Activated naive CD8-positive, alpha-beta T cell treated with anti-CD3 and anti-CD28 coated beads, Interleukin-2, amount 10 ng/mL, durations not matched to agents 7 days and 5 days (primary cell): ENCODE results near the gene TSPAN4. TPM values are rescaled to one million over a fixed set of nuclear protein-coding genes. Genes with fewer than 3 reads are reported as not detected.
A peak's percentile ranks its signal among the peaks of the same experiment; 100 is the strongest.

Experiments used
- ATAC-seq: fragments of 150-1000 bp; cut with Tn5 transposase; one replicate; pipeline ENCODE4 v1.10.0; 2021; ENCODE audit warnings: low read depth, moderate library complexity
- POLR2A ChIA-PET: fragments of 350-600 bp; sonication (Branson Sonifier 250); formaldehyde crosslinking; loops from one replicate; lab custom pipeline; 2021; ENCODE audit warnings: antibody characterized with exemption; lab: Charles Lee
- DNase-seq: peaks from one replicate; pipeline ENCODE4 v3.0.0; 2021
- H3K27ac Mint-ChIP-seq: one replicate; pipeline ENCODE4 v1.8.0; 2022; ENCODE audit warnings: mild to moderate bottlenecking, mixed read lengths
- H3K27me3 Mint-ChIP-seq: one replicate; pipeline ENCODE4 v1.8.0; 2022; ENCODE audit warnings: mild to moderate bottlenecking, moderate library complexity, mixed read lengths
- H3K36me3 Mint-ChIP-seq: one replicate; pipeline ENCODE4 v1.8.0; 2021; ENCODE audit warnings: mild to moderate bottlenecking, mixed read lengths
- H3K4me1 Mint-ChIP-seq: one replicate; pipeline ENCODE4 v1.8.0; 2021; ENCODE audit warnings: mixed read lengths
- H3K4me3 Mint-ChIP-seq: one replicate; pipeline ENCODE4 v1.8.0; 2022; ENCODE audit warnings: mild to moderate bottlenecking, moderate library complexity, mixed read lengths
- H3K9me3 Mint-ChIP-seq: one replicate; pipeline ENCODE4 v1.8.0; 2021; ENCODE audit warnings: mixed read lengths
- total RNA-seq, 2 experiments: library from RNA; stranded (reverse); gene quantifications; one replicate each; pipeline ENCODE4 v1.2.3, GENCODE V29; 2021

TSPAN4 gene
- total RNA-seq, 2 experiments from 2014 or later = 19.0 to 20.3 TPM

- H3K27ac Mint-ChIP-seq = peak overlapping the region; percentile 54
- H3K27me3 Mint-ChIP-seq = no peaks in the 10 kb centered on the region
- peaks cover 2% of the 10 kb centered on the region for H3K36me3 Mint-ChIP-seq
- POLR2A ChIA-PET = interaction anchor here (0.8 kb wide), 1 partner anchor 14 kb away, joined by 4 read pairs; no protein-coding TSS in a partner anchor
- ATAC-seq (no peak), DNase-seq (no peak)
- peaks cover 14% of the 10 kb centered on the region for H3K4me1 Mint-ChIP-seq
- H3K4me3 Mint-ChIP-seq = peak overlapping the region; percentile 95
- no peaks in the 10 kb centered on the region for H3K9me3 Mint-ChIP-seq
Observed at GRCh38 chr11:909406-909805, 66.8 kb downstream of the TSPAN4 start.

DNA sequence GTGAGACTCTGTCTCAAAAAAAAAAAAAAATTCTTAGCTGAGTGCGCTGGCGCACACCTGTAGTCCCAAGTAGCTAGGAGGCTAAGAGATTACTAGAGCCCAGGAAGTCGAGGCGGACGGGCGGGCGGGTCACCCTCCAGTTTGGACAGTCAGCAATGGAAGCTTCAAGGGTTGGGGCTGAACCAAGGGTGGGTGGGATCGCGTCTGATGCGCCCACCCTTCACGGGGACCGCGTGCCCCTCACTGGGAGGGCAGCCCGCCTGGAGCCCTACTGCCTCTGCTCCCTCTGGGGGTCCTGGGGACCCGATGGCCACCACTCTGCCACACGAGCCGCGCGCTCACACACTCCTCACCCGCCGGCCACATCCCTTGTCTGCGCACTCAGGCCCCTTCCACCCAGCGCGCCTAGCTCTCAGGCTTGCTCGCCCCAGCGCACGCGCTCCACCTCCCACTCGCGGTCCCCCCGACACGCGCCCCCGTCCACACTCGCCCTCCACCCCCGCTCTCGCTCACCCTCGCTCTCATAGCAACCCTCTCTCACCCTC, 67.5 kb downstream of the TSPAN4 start:
- H3K36me3 Mint-ChIP-seq = peaks cover 2% of the 10 kb centered on the region
- peak overlapping the region; percentile 85 for H3K27ac Mint-ChIP-seq
- POLR2A ChIA-PET = interaction anchor here (0.8 to 2.0 kb wide), 6 partner anchors 9 to 91 kb away, joined by 4 to 10 read pairs (median 5); partner anchors contain the start of genes AP2A2, PNPLA2, POLR2L and TSPAN4

DNA sequence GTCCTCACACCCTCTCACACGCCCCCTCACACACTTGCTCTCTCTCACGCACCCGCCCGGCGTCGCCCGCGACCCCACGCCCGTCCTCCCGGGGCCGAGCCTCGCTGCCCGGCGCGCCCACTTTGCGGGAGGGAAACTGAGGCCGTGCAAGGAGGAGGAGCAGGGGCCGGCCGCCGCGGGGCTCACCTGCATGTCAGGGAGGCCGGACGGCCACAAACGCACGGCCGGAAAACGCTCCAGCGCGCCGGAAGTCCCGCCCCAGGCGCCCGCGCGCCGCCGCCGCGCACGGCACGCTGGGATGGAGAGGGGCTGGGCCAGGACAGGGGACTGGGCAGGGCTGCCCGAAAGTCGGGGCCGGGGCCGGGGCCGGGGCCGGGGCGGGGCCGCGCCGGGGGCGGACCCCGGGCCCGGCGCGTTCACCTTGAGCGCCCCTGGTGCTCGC, 68.0 kb downstream of the TSPAN4 start, which contains the start of gene CHID1:
TSS of gene CHID1 (minus strand) at position 222 of the 442 bp plus-strand sequence. CDS start 5,994 bp downstream, outside the sequence.
- ATAC-seq (peak; percentile 92), DNase-seq (peak; percentile 91)
- peak within 1 kb of the TSS; percentile 90 for H3K27ac Mint-ChIP-seq
- no peaks in the 10 kb centered on the region for H3K27me3 Mint-ChIP-seq
- POLR2A ChIA-PET = interaction anchor here (1.1 to 2.0 kb wide), 5 partner anchors 9 to 91 kb away, joined by 4 to 10 read pairs (median 5); partner anchors contain the start of genes AP2A2, PNPLA2, POLR2L and TSPAN4
- peaks cover 14% of the 10 kb centered on the region for H3K4me1 Mint-ChIP-seq
- no peaks in the 10 kb centered on the region for H3K9me3 Mint-ChIP-seq
- H3K4me3 Mint-ChIP-seq = peak within 1 kb of the TSS; percentile 95
- peaks cover 1% of the 10 kb centered on the region for H3K36me3 Mint-ChIP-seq

More for the DNA sequence above, 67.5 kb downstream of the TSPAN4 start:
- peak overlapping the region; percentile 95 for H3K4me3 Mint-ChIP-seq
- ATAC-seq (peak; percentile 34), DNase-seq (no peak)
- peaks cover 14% of the 10 kb centered on the region for H3K4me1 Mint-ChIP-seq
- no peaks in the 10 kb centered on the region for H3K9me3 Mint-ChIP-seq
- H3K27me3 Mint-ChIP-seq = no peaks in the 10 kb centered on the region

GRCh38 chr11:911031-911889, 68.6 kb downstream of the TSPAN4 start:
- Mint-ChIP-seq H3K27me3 (no peaks in the 10 kb centered on the region), H3K4me1 (peaks cover 14% of the 10 kb centered on the region), H3K36me3 (no peaks in the 10 kb centered on the region), H3K9me3 (no peaks in the 10 kb centered on the region), H3K27ac (peak overlapping the region; percentile 90), H3K4me3 (peak overlapping the region; percentile 86)
- POLR2A ChIA-PET = interaction anchor here (0.6 to 2.0 kb wide), 6 partner anchors 8 to 92 kb away, joined by 4 to 10 read pairs (median 5); partner anchors contain the start of genes AP2A2, PNPLA2, POLR2L and TSPAN4
- DNase-seq (no peak), ATAC-seq (peak; percentile 37)

DNA sequence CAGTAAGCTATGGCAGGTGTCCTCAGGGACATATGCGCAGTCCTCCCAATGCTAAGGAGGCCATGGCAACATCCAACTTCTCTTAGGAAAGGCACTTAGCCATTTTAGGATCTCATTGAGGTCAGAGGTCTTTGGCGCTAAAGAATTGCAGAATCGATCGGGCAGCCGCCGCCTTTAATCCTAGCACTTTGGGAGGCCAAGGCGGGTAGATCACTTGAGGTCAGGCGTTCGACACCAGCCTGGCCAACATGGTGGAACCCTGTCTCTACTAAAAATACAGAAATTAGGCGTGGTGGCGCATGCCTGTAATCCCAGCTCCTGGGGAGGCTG, 69.2 kb downstream of the TSPAN4 start:
- no peaks in the 10 kb centered on the region for H3K27me3 Mint-ChIP-seq
- DNase-seq = no peak
- H3K27ac Mint-ChIP-seq = peak overlapping the region; percentile 90
- H3K4me1 Mint-ChIP-seq = peaks cover 14% of the 10 kb centered on the region
- peak overlapping the region; percentile 86 for H3K4me3 Mint-ChIP-seq
- no peaks in the 10 kb centered on the region for H3K9me3 Mint-ChIP-seq
- POLR2A ChIA-PET = interaction anchor here (0.6 to 2.0 kb wide), 2 partner anchors 13 to 16 kb away, joined by 4 to 10 read pairs; partner anchors contain the start of gene AP2A2
- no peak for ATAC-seq
- no peaks in the 10 kb centered on the region for H3K36me3 Mint-ChIP-seq

DNA sequence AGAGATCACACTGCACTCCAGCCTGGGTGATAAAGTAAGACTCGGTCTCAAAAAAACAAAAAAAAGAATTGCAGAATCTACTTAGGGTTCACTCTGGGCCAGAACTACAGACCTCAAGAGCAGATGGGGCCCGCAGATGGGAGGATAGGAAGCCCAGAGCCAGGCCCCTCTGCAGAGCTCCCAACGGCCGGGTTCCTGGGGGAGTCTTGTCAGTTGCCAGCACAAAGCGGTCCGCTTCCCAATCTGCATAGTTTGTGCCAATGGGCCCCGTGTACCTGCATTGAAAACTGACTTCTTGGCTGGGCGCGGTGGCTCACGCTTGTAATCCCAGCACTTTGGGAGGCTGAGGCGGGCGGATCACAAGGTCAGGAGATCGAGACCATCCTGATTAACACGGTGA, 69.6 kb downstream of the TSPAN4 start:
- Mint-ChIP-seq H3K4me3 (no peak overlapping the region), H3K4me1 (peaks cover 14% of the 10 kb centered on the region), H3K27me3 (no peaks in the 10 kb centered on the region), H3K9me3 (no peaks in the 10 kb centered on the region), H3K27ac (no peak overlapping the region), H3K36me3 (no peaks in the 10 kb centered on the region)
- no peak for ATAC-seq
- no peak for DNase-seq
- POLR2A ChIA-PET = interaction anchor here (0.6 kb wide), 1 partner anchor 15 kb away, joined by 4 read pairs; no protein-coding TSS in a partner anchor

GRCh38 chr11:913043-913442, 70.4 kb downstream of the TSPAN4 start:
- Mint-ChIP-seq H3K36me3 (no peaks in the 10 kb centered on the region), H3K4me3 (no peak overlapping the region), H3K9me3 (no peaks in the 10 kb centered on the region), H3K27me3 (no peaks in the 10 kb centered on the region), H3K27ac (no peak overlapping the region), H3K4me1 (peaks cover 14% of the 10 kb centered on the region)
- no peak for DNase-seq
- ATAC-seq = no peak
- POLR2A ChIA-PET = no interaction called here

- Mint-ChIP-seq H3K27ac (no peak overlapping the region), H3K4me3 (no peak overlapping the region), H3K9me3 (no peaks in the 10 kb centered on the region), H3K27me3 (no peaks in the 10 kb centered on the region), H3K4me1 (peaks cover 12% of the 10 kb centered on the region), H3K36me3 (no peaks in the 10 kb centered on the region)
- POLR2A ChIA-PET = no interaction called here
- ATAC-seq = no peak
- DNase-seq = no peak
Observed at GRCh38 chr11:914204-914603, 71.6 kb downstream of the TSPAN4 start.

GRCh38 chr11:914747-915501, 72.3 kb downstream of the TSPAN4 start:
- DNase-seq (no peak), ATAC-seq (no peak)
- no peak overlapping the region for H3K27ac Mint-ChIP-seq
- POLR2A ChIA-PET = no interaction called here
- H3K36me3 Mint-ChIP-seq = no peaks in the 10 kb centered on the region
- H3K4me1 Mint-ChIP-seq = peaks cover 7% of the 10 kb centered on the region
- no peak overlapping the region for H3K4me3 Mint-ChIP-seq
- H3K9me3 Mint-ChIP-seq = no peaks in the 10 kb centered on the region
- no peaks in the 10 kb centered on the region for H3K27me3 Mint-ChIP-seq

Other genes starting within 250 kb of the TSPAN4 start
- 100 to 1,000 TPM; 160 to 165 TPM for gene IRF7, start 226.9 kb upstream of the TSPAN4 start, total RNA-seq
- not detected for gene CDHR5, start 217.9 kb upstream of the TSPAN4 start, total RNA-seq
- not detected for gene SCT, start 215.7 kb upstream of the TSPAN4 start, total RNA-seq
- under 1 TPM; 0.51 to 0.72 TPM for gene DRD4, start 205.6 kb upstream of the TSPAN4 start, total RNA-seq
- gene DEAF1, start 147.6 kb upstream of the TSPAN4 start, total RNA-seq = 10 to 100 TPM; 33.1 to 36.0 TPM
- gene TMEM80, start 147.0 kb upstream of the TSPAN4 start, total RNA-seq = 10 to 100 TPM; 38.9 to 39.7 TPM
- 10 to 100 TPM; 19.0 to 24.5 TPM for gene EPS8L2, start 136.6 kb upstream of the TSPAN4 start, total RNA-seq
- 100 to 1,000 TPM; 199 to 206 TPM for gene TALDO1, start 95.4 kb upstream of the TSPAN4 start, total RNA-seq
- gene GATD1, start 65.4 kb upstream of the TSPAN4 start, total RNA-seq = 10 to 100 TPM; 59.8 to 62.4 TPM
- under 1 TPM in 1 of 2 experiments, not detected in 1; 0.37 TPM for gene CEND1, start 52.8 kb upstream of the TSPAN4 start, total RNA-seq
- 10 to 100 TPM; 35.1 to 35.8 TPM for gene SLC25A22, start 44.6 kb upstream of the TSPAN4 start, total RNA-seq
- 10 to 100 TPM; 53.4 to 53.6 TPM for gene PIDD1, start 37.6 kb upstream of the TSPAN4 start, total RNA-seq
- gene RPLP2, start 32.9 kb upstream of the TSPAN4 start, total RNA-seq = 1,000 to 10,000 TPM; 2,888 to 3,019 TPM
- 100 to 1,000 TPM; 110 to 125 TPM for gene PNPLA2, start 23.9 kb upstream of the TSPAN4 start, total RNA-seq
- gene CRACR2B, start 14.9 kb upstream of the TSPAN4 start, total RNA-seq = 10 to 100 TPM; 10.5 to 11.2 TPM
- 10 to 100 TPM; 36.4 to 37.4 TPM for gene CD151, start 9.9 kb upstream of the TSPAN4 start, total RNA-seq
- 10 to 100 TPM; 76.7 to 78.9 TPM for gene POLR2L, start 323 bp upstream of the TSPAN4 start, total RNA-seq
- 10 to 100 TPM; 39.7 to 47.9 TPM for gene CHID1, start 68.0 kb downstream of the TSPAN4 start, total RNA-seq
- 10 to 100 TPM; 49.1 to 52.1 TPM for gene AP2A2, start 83.0 kb downstream of the TSPAN4 start, total RNA-seq
- not detected for gene MUC6, start 193.9 kb downstream of the TSPAN4 start, total RNA-seq
- gene MUC2, start 232.0 kb downstream of the TSPAN4 start, total RNA-seq = not detected